HT1080 (cell line): ENCODE data around the gene RHBDL3. TPM values are rescaled to one million over a fixed set of nuclear protein-coding genes. Genes with fewer than 3 reads are reported as not detected.
"Not testable (repeated sequence)": the region's sequence is repeated elsewhere in the genome, so short reads cannot be mapped to it uniquely, and the experiment has no call there.

Experiments
- DNase-seq: peaks from one replicate; pipeline ENCODE4 v3.0.0-alpha.2; 2015; ENCODE audit warnings: low read depth
- polyA plus RNA-seq, 2 experiments: library from polyadenylated mRNA; depleted of rRNA; stranded (reverse); fragments of >200 nt; gene quantifications; 2 replicates each; pipeline ENCODE4 v1.2.3, GENCODE V29; 2015
- total RNA-seq: library from RNA; depleted of rRNA; stranded (reverse); fragments of >200 nt; shearing (Covaris generic); gene quantifications from 2 replicates; pipeline ENCODE4 v1.2.3, GENCODE V29; 2014; rRNA removed

The RHBDL3 gene
- total RNA-seq = 0.03 and 0.27 TPM in 2 replicates
- 0.11 and 0.57 TPM in 2 replicates for polyA plus RNA-seq (2015; cell fraction: cytosol; rRNA removed)
- 0.57 TPM in 1 of 2 replicates, not detected in the other for polyA plus RNA-seq (2015; cell fraction: nucleus; rRNA removed)

GRCh38 chr17:32265192-32265923 is at the start of gene RHBDL3:
RHBDL3 (plus strand) TSS chr17:32265832; CDS start chr17:32266190, 358 bp downstream.
- DNase-seq = no peak

- DNase-seq = peak; percentile 41
Measured at GRCh38 chr17:32222621-32223020, 43.0 kb upstream of the RHBDL3 start.

GRCh38 chr17:32223703-32224102 is 41.9 kb upstream of the RHBDL3 start:
- no peak for DNase-seq

- no peak for DNase-seq
Measured at GRCh38 chr17:32226886-32227285, 38.7 kb upstream of the RHBDL3 start.

GRCh38 chr17:32227910-32228309 is 37.7 kb upstream of the RHBDL3 start:
- no peak for DNase-seq

- DNase-seq = no peak
Measured at GRCh38 chr17:32235588-32235987, 30.0 kb upstream of the RHBDL3 start.

GRCh38 chr17:32239456-32239855 is 26.2 kb upstream of the RHBDL3 start:
- DNase-seq = no peak

GRCh38 chr17:32240750-32241149 is 24.9 kb upstream of the RHBDL3 start:
- peak; percentile 23 for DNase-seq

GRCh38 chr17:32241640-32242039 is 24.0 kb upstream of the RHBDL3 start:
- DNase-seq = no peak

GRCh38 chr17:32249475-32249874 is 16.2 kb upstream of the RHBDL3 start:
- DNase-seq = no peak

- peak; percentile 72 for DNase-seq
Measured at GRCh38 chr17:32253117-32253611, 12.5 kb upstream of the RHBDL3 start.

- DNase-seq = no peak
Measured at GRCh38 chr17:32256012-32256700, 9.5 kb upstream of the RHBDL3 start.

GRCh38 chr17:32256701-32257019 is 9.0 kb upstream of the RHBDL3 start:
- no peak for DNase-seq

GRCh38 chr17:32258383-32259140 is 7.1 kb upstream of the RHBDL3 start:
- no peak for DNase-seq

- peak; percentile 50 for DNase-seq
Measured at GRCh38 chr17:32259586-32259985, 6.0 kb upstream of the RHBDL3 start.

GRCh38 chr17:32261417-32261736 is 4.3 kb upstream of the RHBDL3 start:
- DNase-seq = no peak

GRCh38 chr17:32261936-32262510 is 3.6 kb upstream of the RHBDL3 start:
- no peak for DNase-seq

GRCh38 chr17:32263515-32263914 is 2.1 kb upstream of the RHBDL3 start:
- not testable (repeated sequence) for DNase-seq

- DNase-seq = no peak
Measured at GRCh38 chr17:32264140-32264799, 1.4 kb upstream of the RHBDL3 start.

GRCh38 chr17:32264823-32265191 is 825 bp upstream of the RHBDL3 start:
- DNase-seq = no peak

GRCh38 chr17:32266051-32266388 is 388 bp downstream of the RHBDL3 start:
- DNase-seq = no peak
